Left kidney (tissue), 2 donors: Measurements from ENCODE around the gene KCNH1. TPM values are rescaled to one million over a fixed set of nuclear protein-coding genes. Genes with fewer than 3 reads are reported as not detected.

Experiments used
- DNase-seq: peaks from one replicate; pipeline ENCODE4 v3.0.0-alpha.2; 2013
- polyA plus RNA-seq: library from polyadenylated mRNA; unstranded; fragments of 120-200 nt; gene quantifications from one replicate; pipeline ENCODE4 v1.2.1, GENCODE V29; 2013; ENCODE audit not compliant: insufficient read length

The KCNH1 gene
- polyA plus RNA-seq, 1 donor = 0.47 TPM

DNA sequence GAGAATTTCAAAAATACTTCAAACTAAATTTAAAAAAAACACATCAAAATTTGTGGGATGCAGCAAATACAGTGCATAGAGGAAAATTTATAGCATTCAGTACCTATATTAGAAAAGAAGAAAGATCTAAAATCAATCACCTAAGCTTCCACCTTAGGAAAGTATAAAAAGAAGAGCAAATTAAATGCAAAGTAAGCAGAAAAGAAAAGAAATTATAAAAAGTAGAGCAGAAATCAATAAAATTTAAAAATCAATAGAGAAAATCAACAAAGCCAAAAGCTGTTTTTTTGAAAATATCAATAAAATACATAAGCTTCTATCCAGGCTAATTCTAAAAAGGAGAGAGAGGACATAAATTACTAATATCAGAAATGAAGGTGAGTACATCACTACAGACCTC is 255.4 kb downstream of the KCNH1 start:
- no peak for DNase-seq

GRCh38 chr1:210876275-210876674 is 257.7 kb downstream of the KCNH1 start:
- no peak for DNase-seq

DNA sequence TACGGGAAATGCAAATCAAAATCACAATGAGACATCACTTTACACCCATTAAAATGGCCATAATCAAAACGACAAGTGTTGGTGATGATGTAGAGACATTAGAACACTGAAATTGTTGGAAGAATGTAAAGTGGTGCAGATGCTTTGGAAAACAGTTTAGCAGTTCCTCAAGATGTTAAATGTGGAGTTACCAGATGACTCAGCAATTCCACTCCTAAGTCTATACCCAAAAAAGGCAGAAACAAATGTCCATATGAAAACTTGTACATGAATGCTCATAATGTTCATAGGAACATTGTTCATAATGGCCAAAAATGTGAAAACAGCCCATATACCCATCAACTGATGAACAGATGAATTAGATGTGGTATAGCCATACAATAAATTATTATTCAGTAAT is 267.4 kb downstream of the KCNH1 start:
- no peak for DNase-seq

- DNase-seq = no peak
Observed at GRCh38 chr1:210857705-210858104, 276.2 kb downstream of the KCNH1 start.

- DNase-seq = no peak
Observed at GRCh38 chr1:210857146-210857663, 276.7 kb downstream of the KCNH1 start.

GRCh38 chr1:210855440-210855839 is 278.5 kb downstream of the KCNH1 start:
- DNase-seq = peak; percentile 2

DNA sequence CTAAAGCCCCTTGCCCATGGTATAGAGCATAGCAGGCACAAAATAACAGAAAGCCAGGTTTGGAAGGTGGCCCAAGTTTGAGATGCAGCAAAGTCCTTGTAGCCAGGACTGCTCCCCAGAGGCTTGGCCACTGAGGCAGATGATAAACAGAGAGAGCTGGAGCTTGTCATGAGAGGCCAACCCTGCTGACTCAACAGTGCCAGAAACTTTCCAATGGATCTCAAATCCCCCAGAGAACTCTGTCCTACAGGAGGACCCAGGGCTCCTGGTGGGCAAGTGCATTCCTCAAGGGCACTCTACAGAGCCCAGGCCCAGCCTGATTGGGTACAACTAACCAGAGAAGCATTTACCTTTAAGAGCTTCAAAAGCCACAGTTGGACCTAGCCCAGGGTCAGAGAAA is 280.7 kb downstream of the KCNH1 start:
- no peak for DNase-seq

GRCh38 chr1:210850556-210850955 is 283.4 kb downstream of the KCNH1 start:
- no peak for DNase-seq

GRCh38 chr1:210848474-210848873 is 285.5 kb downstream of the KCNH1 start:
- DNase-seq = no peak

DNA sequence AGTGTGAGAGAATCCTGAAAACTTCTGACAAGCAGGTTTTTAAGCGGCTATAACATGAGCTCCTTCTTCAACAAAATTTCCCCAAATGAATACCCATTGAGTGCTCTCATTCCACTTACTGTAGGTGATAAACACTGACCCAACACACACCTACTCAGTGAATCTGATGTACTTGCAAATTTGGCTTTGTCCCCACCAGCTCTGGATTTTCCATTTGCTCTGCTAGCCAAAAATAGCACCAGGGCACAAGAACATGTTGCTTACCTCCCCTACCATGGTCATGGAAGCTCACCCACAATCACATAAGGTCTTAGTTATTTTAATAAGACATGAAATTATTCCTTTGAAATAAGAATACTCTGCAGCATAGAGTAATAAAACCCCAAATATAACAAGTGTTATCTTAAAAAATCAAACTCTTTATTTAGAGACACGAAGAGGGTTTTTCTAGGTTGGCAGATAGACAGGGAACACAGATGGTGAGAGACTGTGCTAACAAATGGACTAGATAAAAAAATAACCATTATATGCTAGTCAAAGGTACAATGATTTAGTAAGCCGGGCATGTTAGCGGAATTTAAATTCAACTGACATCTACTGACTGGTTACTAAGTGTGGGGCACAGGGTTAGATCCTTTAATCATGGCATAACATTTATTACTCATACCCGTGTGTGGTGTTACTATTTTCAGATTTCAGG is 291.9 kb downstream of the KCNH1 start:
- no peak for DNase-seq

GRCh38 chr1:210830034-210831028 is 303.6 kb downstream of the KCNH1 start:
- DNase-seq = no peak

DNA sequence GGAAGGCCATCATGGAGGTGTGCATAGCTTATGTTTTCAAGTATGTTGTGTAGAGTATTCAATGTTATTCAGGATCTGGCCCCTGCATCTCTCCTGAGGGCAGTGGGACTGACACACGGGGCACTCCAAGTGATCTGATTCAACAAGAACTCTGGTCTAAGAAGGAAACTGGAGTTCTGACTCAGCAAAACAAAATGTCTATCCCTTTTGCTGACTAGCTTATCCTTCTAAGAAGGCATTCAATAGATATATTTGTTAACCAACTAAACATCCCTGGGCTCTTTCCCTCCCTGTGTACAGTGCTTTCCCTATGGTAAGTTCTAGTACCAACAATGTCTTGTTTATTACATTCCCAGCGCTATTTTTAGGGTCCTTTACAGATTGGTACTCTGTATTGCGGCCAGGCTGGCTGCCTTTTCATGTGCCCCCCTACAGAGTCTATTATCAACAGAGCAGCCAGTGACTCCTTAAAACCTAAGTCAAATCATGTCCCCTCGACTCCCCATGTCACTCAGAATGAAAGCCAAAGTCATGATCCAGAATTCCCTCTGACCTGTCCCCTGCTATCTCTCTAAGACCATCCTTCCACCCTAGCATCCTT is 304.9 kb downstream of the KCNH1 start:
- no peak for DNase-seq

GRCh38 chr1:210827481-210827880 is 306.5 kb downstream of the KCNH1 start:
- DNase-seq = no peak

DNA sequence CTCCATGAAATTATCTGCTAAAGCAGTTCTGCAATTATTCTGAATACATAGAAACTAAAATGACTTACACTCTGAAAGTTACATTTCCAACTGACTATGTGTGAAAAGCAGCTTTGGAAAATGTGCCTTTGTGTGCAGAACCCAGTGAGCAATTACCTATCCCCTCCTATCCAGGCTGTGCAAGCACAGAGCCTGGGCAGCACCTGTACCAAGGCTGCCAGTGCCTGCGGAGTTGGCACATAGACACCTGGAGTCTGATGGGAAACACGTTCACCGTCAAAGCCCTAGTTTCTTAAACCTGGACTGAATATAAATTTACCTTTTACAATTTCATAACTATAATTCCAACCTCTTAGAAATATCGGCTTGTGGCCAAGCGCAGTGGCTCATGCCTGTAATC is 307.3 kb downstream of the KCNH1 start:
- DNase-seq = no peak

DNA sequence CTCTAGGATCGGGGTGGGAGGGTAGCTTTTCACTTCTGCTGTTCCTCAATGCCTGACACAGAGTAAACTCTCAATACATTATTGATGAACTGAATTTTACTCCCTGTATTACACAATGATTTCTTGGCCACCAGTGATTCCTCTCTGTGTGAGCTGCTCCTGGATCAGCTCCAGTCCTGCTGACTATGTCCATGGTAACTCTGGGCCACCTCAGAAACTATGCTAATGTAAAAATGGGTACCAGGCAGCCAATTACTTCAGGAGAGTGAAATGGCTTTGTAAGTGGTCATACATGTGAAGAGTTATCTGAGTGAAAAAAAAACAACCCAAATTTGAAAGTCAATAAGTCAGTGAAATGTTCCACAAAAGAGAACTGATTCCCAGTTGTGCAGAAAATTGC is 311.0 kb downstream of the KCNH1 start:
- no peak for DNase-seq

GRCh38 chr1:210822241-210822640 is 311.7 kb downstream of the KCNH1 start:
- no peak for DNase-seq

GRCh38 chr1:210821615-210822014 is 312.3 kb downstream of the KCNH1 start:
- no peak for DNase-seq

GRCh38 chr1:210819266-210819665 is 314.7 kb downstream of the KCNH1 start:
- no peak for DNase-seq

GRCh38 chr1:210817385-210818275 is 316.3 kb downstream of the KCNH1 start:
- no peak for DNase-seq

- no peak for DNase-seq
Observed at GRCh38 chr1:210815641-210816550, 318.1 kb downstream of the KCNH1 start.
